Suprapubic skin (tissue), 3 donors: Measurements from ENCODE around the gene INPP4B.

Source experiments
- CTCF ChIP-seq, 2 donors: fragments of 200-600 bp in 1 of 2; fragments of 450-650 bp in 1 of 2; sonication (generic) in 1 of 2; IDR thresholded peaks; one replicate each; pipeline ENCODE4 v1.5.1; 2016 to 2019; ENCODE audit warnings: antibody characterized with exemption in 2 of 2, mild to moderate bottlenecking in 1 of 2, moderate library complexity in 1 of 2
- POLR2A ChIP-seq, 2 donors: fragments of 450-650 bp; IDR thresholded peaks; one replicate each; pipeline ENCODE4 v1.6.1; 2017; ENCODE audit warnings: antibody characterized with exemption in 2 of 2, mild to moderate bottlenecking in 2 of 2, moderate library complexity in 2 of 2

GRCh38 chr4:142088906-142089305 lies 757.2 kb downstream of the INPP4B start:
- TF ChIP-seq POLR2A (IDR thresholded peaks at IDR 0.05) (no peak), CTCF (IDR thresholded peaks at IDR 0.05) (no peak)
